Endothelial cell of umbilical vein (primary cell): ENCODE results near the gene CEP72. TPM values are rescaled to one million over a fixed set of nuclear protein-coding genes. Genes with fewer than 3 reads are reported as not detected.

Experiments
- BruUV-seq: library from RNA; stranded (reverse); fragments of 400-500 nt; replicated peaks from 2 replicates; lab custom pipeline; 2021; lab: Mats Ljungman, UMichigan
- CTCF ChIA-PET: fragments of 300-600, 350-600 bp; sonication (Branson Sonifier 250); formaldehyde crosslinking; loops from one replicate; lab custom pipeline; 2021; ENCODE audit warnings: antibody characterized with exemption, inconsistent platforms; lab: Charles Lee
- POLR2A ChIA-PET: fragments of 300-600, 350-600 bp; sonication (Branson Sonifier 250); formaldehyde crosslinking; loops from one replicate; lab custom pipeline; 2021; ENCODE audit warnings: antibody characterized with exemption, inconsistent platforms; lab: Charles Lee
- DNase-seq: peaks from one replicate; pipeline ENCODE4 v3.0.0-alpha.2; 2011; ENCODE audit warnings: low read depth, low spot score
- FAIRE-seq: peaks from 2 replicates; lab custom pipeline; 2011; peaks lifted over from hg19 to GRCh38; lab: Jason Lieb, UNC
- H2AFZ ChIP-seq: 2 replicates; pipeline ENCODE4 v1.6.0; 2012; ENCODE audit warnings: low read depth, low read length, control low read depth, inconsistent platforms
- H3K27ac ChIP-seq: 2 replicates; pipeline ENCODE4 v1.5.1; 2011; ENCODE audit warnings: low read depth, mild to moderate bottlenecking, control low read depth, low read length, moderate library complexity; ENCODE audit not compliant: insufficient read depth
- H3K27me3 ChIP-seq, 2 experiments: 2 replicates each; pipeline versions ENCODE4 v1.6.0 to v1.6.1; 2011; ENCODE audit warnings: low read length in 2 of 2, mixed read lengths in 1 of 2; ENCODE audit not compliant: control insufficient read depth in 2 of 2, insufficient read depth in 2 of 2
- H3K36me3 ChIP-seq, 2 experiments: 2 replicates in 1 of 2; 3 replicates in 1 of 2; pipeline ENCODE4 v1.5.1; 2011; ENCODE audit warnings: low read length in 2 of 2, mild to moderate bottlenecking in 1 of 2, moderate library complexity in 1 of 2; ENCODE audit not compliant: control insufficient read depth in 2 of 2, insufficient read depth in 2 of 2; ENCODE audit errors: extremely low read depth in 1 of 2
- H3K4me1 ChIP-seq: 3 replicates; pipeline ENCODE4 v1.5.1; 2011; ENCODE audit warnings: mild to moderate bottlenecking, low read length; ENCODE audit not compliant: control insufficient read depth, insufficient read depth; ENCODE audit errors: extremely low read depth
- H3K4me2 ChIP-seq: 2 replicates; pipeline ENCODE4 v1.6.1; 2011; ENCODE audit warnings: low read length, control low read depth, mixed read lengths; ENCODE audit not compliant: insufficient read depth
- H3K4me3 ChIP-seq, 3 experiments: fragments of 200-600 bp in 1 of 3; sonication (generic), shearing (Covaris generic) in 1 of 3; replicated peaks in 1 of 3; 2 replicates each; pipeline ENCODE4 v1.5.1; 2011 to 2016; ENCODE audit warnings: control low read depth in 3 of 3, low read length in 3 of 3, mild to moderate bottlenecking in 2 of 3, inconsistent platforms in 1 of 3, low read depth in 1 of 3, moderate library complexity in 1 of 3; ENCODE audit not compliant: insufficient read depth in 1 of 3
- H3K79me2 ChIP-seq: 2 replicates; pipeline ENCODE4 v1.6.0; 2012; ENCODE audit warnings: low read length, inconsistent platforms; ENCODE audit not compliant: control insufficient read depth, insufficient read depth
- H3K9ac ChIP-seq: replicated peaks from 2 replicates; pipeline ENCODE3; 2011; ENCODE audit warnings: low read length, control low read depth; ENCODE audit not compliant: insufficient read depth; ENCODE audit errors: extremely low read depth
- H3K9me1 ChIP-seq: replicated peaks from 3 replicates; pipeline ENCODE4 v1.6.0; 2011; ENCODE audit warnings: mild to moderate bottlenecking, low read length; ENCODE audit not compliant: control insufficient read depth, insufficient read depth; ENCODE audit errors: extremely low read depth
- H3K9me3 ChIP-seq: replicated peaks from 2 replicates; pipeline ENCODE4 v1.5.1; 2012; ENCODE audit warnings: low read length, inconsistent platforms; ENCODE audit not compliant: control insufficient read depth, insufficient read depth
- H4K20me1 ChIP-seq: replicated peaks from 2 replicates; pipeline ENCODE3; 2011; ENCODE audit warnings: mild to moderate bottlenecking, low read length; ENCODE audit not compliant: control insufficient read depth, insufficient read depth; ENCODE audit errors: extremely low read depth
- FOS ChIP-seq: IDR thresholded peaks from 2 replicates; pipeline ENCODE4 v1.6.1; 2011; ENCODE audit warnings: mild to moderate bottlenecking, low read length, moderate library complexity, borderline replicate concordance; ENCODE audit not compliant: insufficient read depth
- JUN ChIP-seq: IDR thresholded peaks from 2 replicates; pipeline ENCODE4 v1.6.1; 2011; ENCODE audit warnings: borderline replicate concordance, low read depth; ENCODE audit not compliant: insufficient read length, insufficient read depth
- MYC ChIP-seq: IDR thresholded peaks from one replicate; pipeline ENCODE4 v1.6.1; 2011; ENCODE audit warnings: mild to moderate bottlenecking, low read depth, low read length
- dilution Hi-C: fragments of 300-500 bp; cut with MboI; formaldehyde crosslinking; loops from one replicate; pipeline ENCODE4 v1.15.0; 2019; ENCODE audit warnings: low sequenced_read_pairs; ENCODE audit not compliant: extremely low pct_ligation_motif_present
- intact Hi-C: fragments of 100-400 bp; cut with micrococcal nuclease; formaldehyde crosslinking; loops from one replicate; pipeline ENCODE4 v1.10.0; 2022
- polyA plus RNA-seq, 4 experiments: library from polyadenylated mRNA; depleted of rRNA in 3 of 4; stranded (reverse) in 3 of 4; unstranded in 1 of 4; fragments of >200 nt; gene quantifications; 2 replicates each; pipeline versions ENCODE4 v1.2.1 to v1.2.3, GENCODE V29; 2011 to 2012; ENCODE audit warnings: missing spikeins in 1 of 4
- total RNA-seq: library from RNA; stranded (reverse); gene quantifications from 2 replicates; pipeline ENCODE4 v1.2.3, GENCODE V29; 2021
- TF ChIP-seq, protein P1 (sequence below): IDR thresholded peaks from 2 replicates; pipeline ENCODE4 v1.6.1; 2011; ENCODE audit not compliant: insufficient read depth, insufficient read length
- TF ChIP-seq, protein P2 (sequence below), 2 donors: IDR thresholded peaks; 1 replicate in 1 of 2; 2 replicates in 1 of 2; pipeline ENCODE4 v1.5.1; 2011; ENCODE audit warnings: low read length in 2 of 2, mild to moderate bottlenecking in 2 of 2, moderate library complexity in 2 of 2, control low read depth in 1 of 2, inconsistent platforms in 1 of 2, low read depth in 1 of 2; ENCODE audit not compliant: insufficient read depth in 1 of 2; ENCODE audit errors: extremely low read depth in 1 of 2

CEP72 gene
- total and polyA plus RNA-seq, 2 donors (not counting 3 experiments of a cell fraction or from before 2014, with no cell fraction given) = 2.9 to 9.5 TPM

DNA sequence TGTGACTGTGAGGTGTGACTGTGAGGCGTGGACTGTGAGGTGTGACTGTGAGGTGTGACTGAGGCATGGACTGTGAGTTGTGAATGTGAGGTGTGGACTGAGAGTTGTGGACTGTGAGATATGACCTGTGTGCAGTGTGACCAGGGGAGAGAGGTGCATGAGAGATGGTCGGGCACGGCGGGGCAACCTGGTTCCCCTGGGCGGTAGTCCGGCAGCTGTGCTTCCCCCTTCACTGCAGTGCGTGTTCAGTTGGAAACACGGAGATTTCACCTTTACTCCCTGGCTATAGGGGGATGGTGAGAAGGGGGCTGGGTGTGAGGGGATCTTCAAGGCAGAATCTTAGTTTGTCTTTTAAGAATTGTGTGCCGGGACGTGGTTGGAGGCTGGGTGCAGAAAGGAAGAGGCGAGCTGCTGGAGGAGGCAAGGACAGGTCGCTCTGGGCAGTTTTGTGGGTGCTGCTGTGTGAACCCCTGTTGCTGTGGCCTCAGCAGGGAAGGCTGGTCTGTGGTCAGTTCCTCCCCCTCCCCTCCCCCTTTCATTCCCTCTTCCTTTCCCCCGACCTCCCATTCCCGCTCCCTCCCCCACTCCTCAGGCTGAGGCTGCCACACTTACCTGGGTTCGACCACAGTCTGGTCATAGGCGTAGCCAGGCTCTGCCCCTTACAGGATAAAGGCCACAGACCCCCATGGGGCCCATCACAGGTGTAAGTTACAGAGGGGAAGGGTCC is 39.3 kb downstream of the CEP72 start:
- TF ChIP-seq JUN = no peak
- no peaks in the 10 kb centered on the region for H3K9me1 ChIP-seq
- no peaks in the 10 kb centered on the region for H3K4me1 ChIP-seq
- no peaks in the 10 kb centered on the region for H3K79me2 ChIP-seq
- H4K20me1 ChIP-seq = no peaks in the 10 kb centered on the region
- no TSS peak for BruUV-seq
- H3K9me3 ChIP-seq = no peaks in the 10 kb centered on the region
- H3K9ac ChIP-seq = no peak overlapping the region
- H3K36me3 ChIP-seq = peaks cover 3 to 4% of the 10 kb centered on the region in 2 experiments
- FAIRE-seq (no peak), DNase-seq (no peak)
- H3K27ac ChIP-seq = no peak overlapping the region
- H3K4me3 ChIP-seq = no peak overlapping the region
- dilution Hi-C loops = no loop called here
- H3K27me3 ChIP-seq = no peaks in the 10 kb centered on the region
- ChIA-PET POLR2A (no interaction called here), CTCF (no interaction called here)
- no peak overlapping the region for H3K4me2 ChIP-seq
- H2AFZ ChIP-seq = no peak overlapping the region
- intact Hi-C loops = no loop called here

DNA sequence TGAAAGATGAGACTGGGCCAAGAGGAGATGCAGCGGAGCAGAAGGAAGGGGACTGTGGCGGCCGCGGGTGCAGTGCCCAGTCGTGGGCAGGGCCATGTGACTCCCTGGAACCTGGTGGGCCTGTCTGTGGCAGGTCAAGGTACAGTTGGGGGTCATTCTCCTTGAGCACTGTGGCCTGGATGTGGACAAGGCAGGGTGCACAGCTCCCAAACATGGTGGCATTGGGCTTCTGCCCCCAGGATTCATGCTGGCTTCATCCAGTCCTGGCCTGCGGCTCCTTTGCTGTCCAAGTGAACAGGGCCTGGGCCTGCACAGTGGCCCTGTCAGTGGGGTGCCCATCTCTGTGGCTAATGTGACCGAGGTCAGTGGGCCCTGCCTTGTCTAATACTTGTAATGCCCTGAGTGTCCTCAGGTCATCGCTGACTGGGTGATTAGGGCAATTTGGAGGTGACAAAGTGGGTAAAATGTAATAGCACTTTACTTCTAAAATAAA is 39.9 kb downstream of the CEP72 start:
- DNase-seq (no peak), FAIRE-seq (no peak)
- no peaks in the 10 kb centered on the region for H3K27me3 ChIP-seq
- intact Hi-C loops = no loop called here
- H3K9me3 ChIP-seq = no peaks in the 10 kb centered on the region
- CTCF ChIA-PET = no interaction called here
- TF ChIP-seq, protein P1, sequence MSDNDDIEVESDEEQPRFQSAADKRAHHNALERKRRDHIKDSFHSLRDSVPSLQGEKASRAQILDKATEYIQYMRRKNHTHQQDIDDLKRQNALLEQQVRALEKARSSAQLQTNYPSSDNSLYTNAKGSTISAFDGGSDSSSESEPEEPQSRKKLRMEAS = no peak
- TF ChIP-seq, protein P2, sequence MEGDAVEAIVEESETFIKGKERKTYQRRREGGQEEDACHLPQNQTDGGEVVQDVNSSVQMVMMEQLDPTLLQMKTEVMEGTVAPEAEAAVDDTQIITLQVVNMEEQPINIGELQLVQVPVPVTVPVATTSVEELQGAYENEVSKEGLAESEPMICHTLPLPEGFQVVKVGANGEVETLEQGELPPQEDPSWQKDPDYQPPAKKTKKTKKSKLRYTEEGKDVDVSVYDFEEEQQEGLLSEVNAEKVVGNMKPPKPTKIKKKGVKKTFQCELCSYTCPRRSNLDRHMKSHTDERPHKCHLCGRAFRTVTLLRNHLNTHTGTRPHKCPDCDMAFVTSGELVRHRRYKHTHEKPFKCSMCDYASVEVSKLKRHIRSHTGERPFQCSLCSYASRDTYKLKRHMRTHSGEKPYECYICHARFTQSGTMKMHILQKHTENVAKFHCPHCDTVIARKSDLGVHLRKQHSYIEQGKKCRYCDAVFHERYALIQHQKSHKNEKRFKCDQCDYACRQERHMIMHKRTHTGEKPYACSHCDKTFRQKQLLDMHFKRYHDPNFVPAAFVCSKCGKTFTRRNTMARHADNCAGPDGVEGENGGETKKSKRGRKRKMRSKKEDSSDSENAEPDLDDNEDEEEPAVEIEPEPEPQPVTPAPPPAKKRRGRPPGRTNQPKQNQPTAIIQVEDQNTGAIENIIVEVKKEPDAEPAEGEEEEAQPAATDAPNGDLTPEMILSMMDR (IDR thresholded peaks at IDR 0.05; ENCODE audit: extremely low read depth in 1 of 2, insufficient read depth in 1 of 2, low read depth in 1 of 2, low read length in 2 of 2) = no peak
- no peak for TF ChIP-seq JUN
- no peak for TF ChIP-seq FOS
- no peak for TF ChIP-seq MYC
- peaks cover 3% of the 10 kb centered on the region in 2 experiments for H3K36me3 ChIP-seq
- H3K79me2 ChIP-seq = no peaks in the 10 kb centered on the region
- no peak overlapping the region for H3K4me3 ChIP-seq
- H3K9me1 ChIP-seq = no peaks in the 10 kb centered on the region
- no peak overlapping the region for H2AFZ ChIP-seq
- H4K20me1 ChIP-seq = no peaks in the 10 kb centered on the region
- POLR2A ChIA-PET = no interaction called here
- H3K4me1 ChIP-seq = peaks cover under 1% of the 10 kb centered on the region
- dilution Hi-C loops = no loop called here
- no peak overlapping the region for H3K4me2 ChIP-seq
- no peak overlapping the region for H3K27ac ChIP-seq
- H3K9ac ChIP-seq = no peak overlapping the region
- no TSS peak for BruUV-seq
